Measurements from ENCODE around the gene MVP. TPM values are rescaled to one million over a fixed set of nuclear protein-coding genes. Genes with fewer than 3 reads are reported as not detected.

The MVP gene
- polyA plus RNA-seq, 4 donors, result 20.0 to 24.2 (median 21.9) TPM

DNA sequence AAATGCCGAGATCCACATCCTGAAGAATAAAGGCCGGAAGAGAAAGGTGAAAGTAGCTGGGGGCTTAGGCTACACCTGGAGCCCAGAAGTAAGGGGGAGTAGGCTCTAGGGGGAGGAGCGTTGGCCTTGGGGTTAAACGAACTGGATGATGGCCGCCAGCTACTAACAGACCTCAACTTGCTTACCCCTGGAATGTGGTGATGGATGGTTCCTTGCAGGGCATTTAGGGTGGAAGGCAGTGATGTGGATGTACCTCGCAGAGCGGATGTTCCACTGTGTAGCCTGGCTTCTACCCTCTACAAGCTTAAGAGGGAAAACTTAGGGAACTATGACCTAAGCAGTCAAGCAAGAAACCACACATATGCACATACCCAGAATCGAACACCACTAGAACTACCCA, 16.2 kb upstream of the MVP start:
- DNase-seq (ENCODE audit: low read depth in 4 of 4, low spot score in 2 of 4), result no peak

DNA sequence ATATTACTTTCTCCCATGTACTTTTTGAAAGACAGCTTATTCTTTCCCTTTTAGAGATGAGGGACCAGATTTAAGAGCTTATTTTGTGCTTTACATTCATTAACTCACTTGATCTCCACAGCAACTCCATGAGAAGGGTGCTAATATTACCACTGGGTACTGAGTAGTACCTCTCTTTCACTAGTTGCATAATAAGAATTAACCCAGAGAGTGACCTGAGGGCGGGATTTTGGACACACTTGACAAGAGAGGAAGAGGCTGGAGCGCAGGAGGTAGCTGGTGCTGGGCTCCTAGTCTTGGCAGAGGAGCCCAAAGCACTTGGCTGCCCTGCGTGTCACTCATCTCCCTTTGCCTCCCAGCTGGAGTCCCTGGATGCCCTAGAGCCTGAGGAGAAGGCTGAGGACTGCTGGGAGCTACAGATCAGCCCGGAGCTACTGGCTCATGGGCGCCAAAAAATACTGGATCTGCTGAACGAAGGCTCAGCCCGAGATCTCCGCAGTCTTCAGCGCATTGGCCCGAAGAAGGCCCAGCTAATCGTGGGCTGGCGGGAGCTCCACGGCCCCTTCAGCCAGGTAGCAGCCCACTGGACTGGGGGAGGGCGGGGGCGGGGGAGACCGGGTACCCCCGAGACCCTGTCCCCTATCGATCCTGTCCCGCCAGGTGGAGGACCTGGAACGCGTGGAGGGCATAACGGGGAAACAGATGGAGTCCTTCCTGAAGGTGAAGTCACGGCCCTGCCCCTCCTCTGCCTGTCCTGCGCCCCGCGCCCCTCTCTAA, 15.6 kb upstream of the MVP start:
- no peak for DNase-seq (ENCODE audit: low read depth in 4 of 4, low spot score in 2 of 4)

DNA sequence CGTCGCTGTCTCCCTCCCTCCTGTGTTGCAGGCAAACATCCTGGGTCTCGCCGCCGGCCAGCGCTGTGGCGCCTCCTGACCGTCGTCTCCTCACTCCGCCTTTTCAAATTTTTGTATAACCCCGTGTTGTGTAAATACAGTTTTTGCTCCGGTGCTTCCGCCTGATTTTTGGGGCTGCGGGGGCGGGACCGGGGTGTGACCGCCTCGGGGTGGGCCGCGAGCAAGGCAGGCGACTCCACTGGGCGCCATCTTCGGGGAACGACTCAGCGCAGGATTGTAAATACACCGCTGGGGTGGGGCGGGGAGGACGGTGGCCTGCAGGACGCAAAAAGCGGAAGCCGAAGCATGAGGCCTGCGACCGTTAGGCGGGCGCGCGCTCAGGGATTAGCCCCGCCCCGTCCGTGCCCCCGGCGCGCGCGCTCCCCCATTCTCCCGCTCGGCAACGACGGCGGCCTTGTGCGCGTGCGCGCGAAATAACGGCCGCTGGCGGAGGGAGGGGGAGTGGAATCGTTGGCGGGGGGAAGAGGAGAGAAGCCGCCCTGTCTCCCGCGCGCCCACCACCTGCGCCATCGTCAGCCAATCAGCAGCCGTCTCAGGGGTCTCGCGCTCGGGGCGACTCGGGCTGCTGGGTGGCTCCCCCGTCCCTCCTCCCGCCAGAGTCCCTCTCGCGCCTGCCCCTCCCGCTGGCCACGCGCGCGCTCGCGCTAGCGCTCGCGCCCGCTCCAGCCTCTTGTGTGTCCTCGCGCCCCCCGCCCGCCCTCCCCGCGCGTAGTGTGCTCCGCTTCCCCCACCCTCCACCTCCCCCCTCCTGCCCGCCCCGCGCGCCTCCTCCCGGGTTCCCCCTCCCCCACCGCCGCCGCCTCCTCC, 14.8 kb upstream of the MVP start:
- DNase-seq (ENCODE audit: low read depth in 4 of 4, low spot score in 2 of 4), result peak; percentile 93 to 95 (median 94)

DNA sequence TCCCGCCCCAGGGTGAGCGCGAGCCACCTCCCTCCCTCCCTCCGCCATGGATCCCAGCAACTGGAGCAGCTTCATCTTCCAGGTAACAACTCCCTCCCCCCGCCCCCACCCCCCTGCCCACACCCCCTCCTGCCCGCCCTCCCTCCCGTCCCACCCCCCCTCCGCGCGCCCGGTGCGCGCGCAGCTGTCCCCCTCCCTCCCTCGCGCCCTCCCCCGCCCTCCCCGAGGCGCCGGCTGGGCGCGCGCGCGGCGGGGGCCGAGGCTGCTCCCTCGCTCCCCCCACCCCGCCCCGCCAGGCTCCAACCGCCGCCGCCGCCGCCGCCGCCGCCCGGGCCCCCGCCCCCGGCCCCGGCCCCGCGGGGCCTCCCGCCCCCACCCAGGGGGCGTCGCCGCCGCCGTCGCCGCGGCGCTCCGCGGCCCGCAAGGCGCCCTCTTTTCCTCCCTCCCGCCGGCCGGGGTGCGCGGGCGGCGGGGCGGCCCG, 14.1 kb upstream of the MVP start, which contains the start of gene MAZ:
MAZ (plus strand) TSS at position 431 of the 481 bp plus-strand sequence. CDS start 173 bp downstream, outside the sequence.
- no peak for DNase-seq (ENCODE audit: low read depth in 4 of 4, low spot score in 2 of 4)

DNA sequence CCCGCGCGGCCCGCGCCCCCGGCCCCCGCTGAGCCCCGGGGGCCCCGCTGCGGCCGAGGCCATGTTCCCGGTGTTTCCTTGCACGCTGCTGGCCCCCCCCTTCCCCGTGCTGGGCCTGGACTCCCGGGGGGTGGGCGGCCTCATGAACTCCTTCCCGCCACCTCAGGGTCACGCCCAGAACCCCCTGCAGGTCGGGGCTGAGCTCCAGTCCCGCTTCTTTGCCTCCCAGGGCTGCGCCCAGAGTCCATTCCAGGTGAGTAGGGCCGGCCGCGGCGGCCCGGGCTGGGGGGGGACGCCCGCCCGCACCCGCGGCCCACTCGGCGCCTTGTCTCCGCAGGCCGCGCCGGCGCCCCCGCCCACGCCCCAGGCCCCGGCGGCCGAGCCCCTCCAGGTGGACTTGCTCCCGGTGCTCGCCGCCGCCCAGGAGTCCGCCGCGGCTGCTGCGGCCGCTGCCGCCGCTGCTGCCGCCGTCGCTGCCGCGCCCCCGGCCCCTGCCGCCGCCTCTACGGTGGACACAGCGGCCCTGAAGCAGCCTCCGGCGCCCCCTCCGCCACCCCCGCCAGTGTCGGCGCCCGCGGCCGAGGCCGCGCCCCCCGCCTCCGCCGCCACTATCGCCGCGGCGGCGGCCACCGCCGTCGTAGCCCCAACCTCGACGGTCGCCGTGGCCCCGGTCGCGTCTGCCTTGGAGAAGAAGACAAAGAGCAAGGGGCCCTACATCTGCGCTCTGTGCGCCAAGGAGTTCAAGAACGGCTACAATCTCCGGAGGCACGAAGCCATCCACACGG, 13.4 kb upstream of the MVP start:
- DNase-seq (ENCODE audit: low read depth in 4 of 4, low spot score in 2 of 4), result no peak

DNA sequence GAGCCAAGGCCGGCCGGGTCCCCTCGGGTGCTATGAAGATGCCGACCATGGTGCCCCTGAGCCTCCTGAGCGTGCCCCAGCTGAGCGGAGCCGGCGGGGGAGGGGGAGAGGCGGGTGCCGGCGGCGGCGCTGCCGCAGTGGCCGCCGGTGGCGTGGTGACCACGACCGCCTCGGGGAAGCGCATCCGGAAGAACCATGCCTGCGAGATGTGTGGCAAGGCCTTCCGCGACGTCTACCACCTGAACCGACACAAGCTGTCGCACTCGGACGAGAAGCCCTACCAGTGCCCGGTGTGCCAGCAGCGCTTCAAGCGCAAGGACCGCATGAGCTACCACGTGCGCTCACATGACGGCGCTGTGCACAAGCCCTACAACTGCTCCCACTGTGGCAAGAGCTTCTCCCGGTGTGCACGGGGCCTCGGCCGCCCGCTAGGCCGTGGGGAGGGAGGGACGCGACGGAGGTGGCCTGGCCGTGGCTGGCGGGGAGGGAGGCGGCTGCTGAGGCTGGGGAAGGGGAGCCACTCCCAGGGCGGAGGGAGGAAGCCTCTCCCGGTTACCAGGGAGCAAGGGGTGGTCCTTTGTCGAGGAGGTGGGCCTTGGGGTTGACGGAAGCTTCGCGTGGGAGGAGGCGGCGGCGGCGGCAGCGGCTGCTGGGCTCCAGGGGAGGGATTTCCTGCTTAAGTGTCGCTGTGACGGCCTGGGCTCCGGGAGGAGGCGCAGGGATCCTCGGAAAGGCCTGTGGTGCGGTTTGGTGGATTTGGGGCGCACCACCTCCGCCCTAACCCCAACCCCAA, 12.6 kb upstream of the MVP start:
- peak in 2 of 4 donors; percentile 81 to 85 for DNase-seq (ENCODE audit: low read depth in 4 of 4, low spot score in 2 of 4)

DNA sequence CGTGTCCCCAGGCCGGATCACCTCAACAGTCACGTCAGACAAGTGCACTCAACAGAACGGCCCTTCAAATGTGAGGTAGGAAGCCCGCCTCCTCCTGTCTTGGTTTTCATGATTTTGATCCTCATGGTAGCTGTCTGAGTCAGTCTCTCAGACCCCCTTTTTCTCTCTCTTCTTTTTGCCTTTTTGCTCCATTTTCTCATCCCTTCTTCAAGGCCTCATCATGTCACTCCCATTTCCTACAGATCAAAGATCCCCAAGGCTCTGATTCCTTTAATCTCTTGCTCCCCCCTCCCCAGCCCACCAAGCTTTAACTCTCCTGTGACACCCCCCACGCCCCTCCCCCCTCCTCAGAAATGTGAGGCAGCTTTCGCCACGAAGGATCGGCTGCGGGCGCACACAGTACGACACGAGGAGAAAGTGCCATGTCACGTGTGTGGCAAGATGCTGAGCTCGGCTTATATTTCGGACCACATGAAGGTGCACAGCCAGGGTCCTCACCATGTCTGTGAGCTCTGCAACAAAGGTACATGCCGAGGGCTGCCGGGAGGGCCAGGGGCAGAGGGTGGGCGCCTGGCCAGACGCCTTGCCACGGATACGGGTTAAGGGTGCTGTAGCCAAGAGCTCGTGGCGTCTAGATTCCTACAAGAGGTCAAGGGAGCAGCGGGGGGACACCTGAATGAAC, 11.9 kb upstream of the MVP start:
- no peak for DNase-seq (ENCODE audit: low read depth in 4 of 4, low spot score in 2 of 4)

DNA sequence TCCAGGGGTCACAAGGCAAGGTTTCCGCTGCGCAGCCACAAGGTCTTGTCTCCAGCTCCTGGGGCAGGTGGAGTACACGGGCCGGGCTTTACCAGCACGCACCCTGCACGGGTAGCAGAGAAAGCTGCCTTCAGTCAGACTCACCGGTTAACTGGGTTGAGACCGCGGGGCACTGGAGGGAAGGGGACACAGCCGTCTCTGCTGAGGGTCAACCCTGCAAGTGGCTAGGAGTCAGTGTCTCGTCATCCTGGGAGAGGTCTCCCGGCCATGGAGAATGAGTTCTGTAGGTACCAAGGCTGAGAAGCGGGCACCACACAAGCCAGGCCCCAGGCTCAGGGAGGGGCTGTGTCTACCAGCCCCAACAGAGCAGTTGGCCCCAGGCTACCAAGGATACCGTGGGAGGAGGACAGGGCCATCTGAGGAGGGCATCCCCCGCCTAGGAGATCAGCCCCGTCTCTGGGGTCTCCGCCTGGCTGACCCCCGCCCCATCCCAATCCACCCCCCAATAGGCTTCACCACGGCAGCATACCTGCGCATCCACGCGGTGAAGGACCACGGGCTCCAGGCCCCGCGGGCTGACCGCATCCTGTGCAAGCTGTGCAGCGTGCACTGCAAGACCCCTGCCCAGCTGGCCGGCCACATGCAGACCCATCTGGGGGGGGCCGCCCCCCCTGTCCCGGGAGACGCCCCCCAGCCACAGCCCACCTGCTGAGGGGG, 11.1 kb upstream of the MVP start:
- DNase-seq (ENCODE audit: low read depth in 4 of 4, low spot score in 2 of 4), result no peak

DNA sequence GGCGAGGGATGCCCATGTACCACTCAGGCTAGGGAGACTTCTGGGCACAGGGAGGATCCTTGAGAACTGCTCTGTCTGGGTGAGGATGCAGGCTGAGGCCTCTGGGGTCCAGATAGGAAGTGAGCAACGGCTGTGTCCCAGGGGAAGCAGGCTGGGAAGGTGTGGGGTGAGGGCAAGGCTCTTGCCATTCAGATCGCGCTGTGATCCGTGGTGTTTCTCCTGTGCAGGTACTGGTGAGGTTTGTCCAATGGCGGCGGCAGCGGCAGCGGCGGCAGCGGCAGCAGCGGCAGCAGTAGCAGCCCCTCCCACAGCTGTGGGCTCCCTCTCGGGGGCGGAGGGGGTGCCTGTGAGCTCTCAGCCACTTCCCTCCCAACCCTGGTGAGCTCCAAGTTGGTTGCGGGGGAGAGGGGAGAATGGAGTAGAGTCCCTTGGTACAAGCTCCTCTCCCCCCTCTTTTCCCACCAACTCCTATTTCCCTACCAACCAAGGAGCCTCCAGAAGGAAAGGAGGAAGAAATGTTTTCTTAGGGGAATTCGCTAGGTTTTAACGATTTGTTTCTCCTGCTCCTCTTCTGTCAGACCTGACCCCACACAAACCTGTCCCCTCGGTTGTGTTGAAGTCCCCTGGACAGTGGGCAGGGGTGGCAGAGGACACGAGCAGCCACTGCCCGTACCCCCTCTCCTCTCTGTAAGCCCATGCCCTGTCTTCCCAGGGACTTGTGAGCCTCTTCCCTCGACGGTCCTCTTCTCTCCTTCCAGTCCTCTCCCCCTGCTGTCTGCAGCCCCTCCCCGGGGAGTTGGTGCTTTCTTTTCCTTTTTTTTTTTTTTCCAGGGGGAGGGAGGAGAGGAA, 10.2 kb upstream of the MVP start:
- DNase-seq (ENCODE audit: low read depth in 4 of 4, low spot score in 2 of 4), result no peak

DNA sequence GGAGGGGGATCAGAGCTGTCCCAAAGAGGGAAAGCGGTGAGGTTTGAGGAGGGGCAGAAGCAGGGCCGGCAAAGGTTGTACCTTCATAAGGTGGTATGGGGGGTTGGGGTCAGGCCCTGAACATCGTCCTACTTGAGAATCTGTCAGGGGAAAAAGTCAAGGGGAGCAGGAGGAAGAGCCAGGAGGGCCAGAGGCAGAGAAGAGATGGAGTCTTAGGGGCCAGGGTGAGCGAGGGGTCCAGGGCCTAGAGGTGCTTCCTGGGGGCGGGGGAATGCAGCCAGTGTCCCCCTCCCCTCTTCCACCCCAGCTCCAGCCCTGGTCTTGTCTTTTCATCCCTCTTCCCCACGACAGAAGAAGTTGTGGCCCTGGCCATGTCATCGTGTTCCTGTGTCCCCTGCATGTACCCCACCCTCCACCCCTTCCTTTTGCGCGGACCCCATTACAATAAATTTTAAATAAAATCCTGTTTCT, 9.5 kb upstream of the MVP start:
- DNase-seq (ENCODE audit: low read depth in 4 of 4, low spot score in 2 of 4), result no peak

DNA sequence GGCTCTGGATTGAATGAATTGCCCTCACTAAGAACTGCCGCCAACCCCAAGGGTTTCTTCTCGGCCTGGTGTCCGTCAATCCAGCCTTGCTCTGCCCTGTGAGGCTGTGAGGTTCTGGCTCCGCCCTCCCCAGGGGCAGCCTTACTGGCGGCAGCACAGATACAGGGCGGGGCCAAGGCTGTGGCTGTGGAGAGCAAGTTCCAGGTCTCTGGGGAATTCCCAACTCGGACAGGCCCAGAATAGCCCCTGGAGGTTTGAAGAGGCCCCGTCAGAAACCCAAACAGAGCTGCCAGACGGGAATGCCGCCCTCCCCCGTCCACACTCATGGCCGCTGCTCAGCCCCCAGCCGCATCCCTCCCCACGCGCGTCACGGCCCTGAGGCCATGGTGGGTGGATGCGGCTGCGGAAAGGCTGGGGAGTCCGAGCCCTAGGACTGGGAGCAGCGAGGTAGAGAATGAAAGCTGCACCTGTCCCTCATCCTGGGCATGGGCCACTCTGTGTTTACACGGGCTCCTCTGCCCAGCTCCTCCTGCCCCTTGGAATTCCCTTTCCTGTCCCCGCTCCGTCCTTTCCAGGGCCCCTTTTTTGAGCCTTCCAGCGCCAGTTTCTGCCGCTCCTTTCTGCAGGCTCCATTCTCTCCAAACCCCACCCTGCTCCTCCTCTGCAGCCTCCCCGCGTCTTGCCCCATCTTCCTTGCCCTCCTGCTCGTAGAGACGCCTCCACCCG, 8.9 kb upstream of the MVP start:
- peak in 3 of 4 donors; percentile 78 to 94 (median 87) for DNase-seq (ENCODE audit: low read depth in 4 of 4, low spot score in 2 of 4)

DNA sequence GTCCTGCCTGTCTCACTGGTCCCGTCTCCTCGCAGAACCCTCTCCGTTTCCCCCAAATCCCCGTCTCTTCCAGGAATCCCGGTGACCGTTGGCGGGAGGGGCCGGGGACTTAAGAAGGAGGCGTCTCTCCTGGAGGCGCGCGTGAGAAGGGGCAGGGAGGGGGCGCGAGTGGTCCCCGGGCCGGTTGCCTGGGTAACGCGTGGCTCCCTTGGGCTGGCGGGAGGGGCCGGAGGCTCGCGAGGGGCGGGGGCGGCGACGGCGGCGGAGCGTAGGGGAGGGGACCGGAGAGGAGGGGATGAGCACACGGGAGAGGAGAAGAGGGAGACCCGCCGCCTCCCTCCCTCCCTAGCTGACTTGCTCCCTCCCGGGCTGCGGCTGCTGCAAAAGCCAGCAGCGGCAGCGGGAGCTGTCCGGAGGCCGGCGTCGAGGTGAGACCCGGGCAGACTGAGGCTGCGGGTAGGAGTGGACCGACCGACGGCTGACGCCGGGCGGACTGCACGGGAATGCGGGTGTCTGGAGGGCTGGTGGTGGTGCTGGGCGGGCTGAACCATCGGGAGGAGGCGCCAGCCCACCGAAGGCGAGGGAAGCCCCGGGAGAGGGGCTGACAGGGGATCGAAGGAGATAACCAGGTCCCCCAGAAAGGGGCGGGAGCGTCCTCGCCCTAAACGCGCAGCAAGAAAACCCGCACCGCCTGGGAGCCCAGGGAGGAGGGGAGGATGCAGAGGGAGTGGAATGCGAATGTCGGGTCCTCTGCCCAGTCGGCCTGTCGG, 8.2 kb upstream of the MVP start, which contains the start of gene PRRT2:
PRRT2 (plus strand) TSS at position 298 of the 770 bp plus-strand sequence. CDS start 862 bp downstream, outside the sequence.
- no peak for DNase-seq (ENCODE audit: low read depth in 4 of 4, low spot score in 2 of 4)

DNA sequence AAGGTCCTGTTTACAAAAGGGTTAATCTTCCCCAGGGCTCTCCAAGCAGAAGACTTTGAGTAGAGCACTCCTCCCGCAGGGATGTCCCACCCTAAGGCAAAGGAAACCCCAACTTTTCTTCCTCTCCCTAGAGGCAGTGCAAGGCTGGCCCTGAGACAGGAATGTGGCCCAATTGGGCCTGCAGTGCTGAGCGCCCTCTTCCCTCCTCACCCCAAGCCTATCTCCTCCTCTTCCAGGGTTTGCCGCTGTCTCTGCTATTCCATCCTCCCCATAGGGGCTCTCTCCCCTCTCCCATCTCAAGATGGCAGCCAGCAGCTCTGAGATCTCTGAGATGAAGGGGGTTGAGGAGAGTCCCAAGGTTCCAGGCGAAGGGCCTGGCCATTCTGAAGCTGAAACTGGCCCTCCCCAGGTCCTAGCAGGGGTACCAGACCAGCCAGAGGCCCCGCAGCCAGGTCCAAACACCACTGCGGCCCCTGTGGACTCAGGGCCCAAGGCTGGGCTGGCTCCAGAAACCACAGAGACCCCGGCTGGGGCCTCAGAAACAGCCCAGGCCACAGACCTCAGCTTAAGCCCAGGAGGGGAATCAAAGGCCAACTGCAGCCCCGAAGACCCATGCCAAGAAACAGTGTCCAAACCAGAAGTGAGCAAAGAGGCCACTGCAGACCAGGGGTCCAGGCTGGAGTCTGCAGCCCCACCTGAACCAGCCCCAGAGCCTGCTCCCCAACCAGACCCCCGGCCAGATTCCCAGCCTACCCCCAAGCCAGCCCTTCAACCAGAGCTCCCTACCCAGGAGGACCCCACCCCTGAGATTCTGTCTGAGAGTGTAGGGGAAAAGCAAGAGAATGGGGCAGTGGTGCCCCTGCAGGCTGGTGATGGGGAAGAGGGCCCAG, 7.3 kb upstream of the MVP start:
- no peak for DNase-seq (ENCODE audit: low read depth in 4 of 4, low spot score in 2 of 4)

DNA sequence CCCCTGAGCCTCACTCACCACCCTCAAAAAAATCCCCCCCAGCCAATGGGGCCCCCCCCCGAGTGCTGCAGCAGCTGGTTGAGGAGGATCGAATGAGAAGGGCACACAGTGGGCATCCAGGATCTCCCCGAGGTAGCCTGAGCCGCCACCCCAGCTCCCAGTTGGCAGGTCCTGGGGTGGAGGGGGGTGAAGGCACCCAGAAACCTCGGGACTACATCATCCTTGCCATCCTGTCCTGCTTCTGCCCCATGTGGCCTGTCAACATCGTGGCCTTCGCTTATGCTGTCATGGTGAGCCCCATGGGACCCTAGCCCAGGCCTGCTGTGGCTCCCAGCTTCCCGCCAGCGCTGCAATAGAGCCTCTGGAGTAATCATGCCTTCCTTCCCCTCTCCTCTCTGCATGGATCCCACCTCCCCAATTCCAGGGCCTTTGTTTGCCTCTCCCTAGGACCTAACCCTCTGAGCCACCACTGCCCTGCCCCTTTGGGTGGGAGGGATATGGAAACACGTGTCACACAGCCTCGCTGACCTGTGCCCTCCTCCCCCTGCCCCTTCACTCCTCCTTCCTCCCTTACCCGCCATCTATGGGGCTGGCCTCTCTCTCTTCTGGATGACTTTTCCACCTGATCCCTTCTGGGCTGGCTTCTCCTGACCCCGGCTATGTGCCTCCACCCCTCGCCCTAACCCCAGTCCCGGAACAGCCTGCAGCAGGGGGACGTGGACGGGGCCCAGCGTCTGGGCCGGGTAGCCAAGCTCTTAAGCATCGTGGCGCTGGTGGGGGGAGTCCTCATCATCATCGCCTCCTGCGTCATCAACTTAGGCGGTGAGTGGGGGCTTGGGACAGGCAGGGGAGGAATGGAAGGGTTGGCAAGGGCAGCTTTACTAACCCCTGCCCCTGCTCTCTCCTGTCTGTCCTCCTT, 6.4 kb upstream of the MVP start:
- no peak for DNase-seq (ENCODE audit: low read depth in 4 of 4, low spot score in 2 of 4)

Measured in left renal cortex interstitium (tissue), 4 donors.